GM12878 (cell line): Measurements from ENCODE around the gene SEMA3B. TPM values are rescaled to one million over a fixed set of nuclear protein-coding genes. Genes with fewer than 3 reads are reported as not detected.

Experiments used
- ATAC-seq: fragments of 200-7000 bp; cut with Tn5 transposase; 3 replicates; pipeline ENCODE4 v1.9.1; 2020; ENCODE audit warnings: mild to moderate bottlenecking, moderate library complexity
- BruUV-seq: library from RNA; stranded (reverse); fragments of 400-500 nt; replicated peaks from 2 replicates; lab custom pipeline; 2021; lab: Mats Ljungman, UMichigan
- CTCF ChIA-PET: fragments of 300-600 bp; sonication (Branson Sonifier 250); formaldehyde crosslinking; extraction: SDS; loops from one replicate; lab custom pipeline; 2021; ENCODE audit warnings: inconsistent platforms; lab: Yijun Ruan, JAX
- POLR2A ChIA-PET: fragments of 350-600 bp; formaldehyde crosslinking; extraction: SDS; loops from one replicate; lab custom pipeline; 2021; ENCODE audit warnings: inconsistent platforms; lab: Charles Lee
- RAD21 ChIA-PET: fragments of 300-600 bp; sonication (Branson Sonifier 250); formaldehyde crosslinking; loops from one replicate; lab custom pipeline; 2023; ENCODE audit warnings: antibody characterized with exemption; ENCODE audit not compliant: unreplicated experiment; lab: Charles Lee
- SMC1A ChIA-PET: fragments of 300-600 bp; sonication (Branson Sonifier 250); formaldehyde crosslinking; loops from one replicate; lab custom pipeline; 2023; ENCODE audit not compliant: unreplicated experiment, uncharacterized antibody; lab: Charles Lee
- DNase-seq: peaks from one replicate; pipeline ENCODE4 v3.0.0-alpha.2; 2011; ENCODE audit warnings: low read depth, low spot score
- FAIRE-seq: peaks from 3 replicates; lab custom pipeline; 2011; peaks lifted over from hg19 to GRCh38; lab: Jason Lieb, UNC
- H2AFZ ChIP-seq: 2 replicates; pipeline ENCODE4 v1.6.0; 2011; ENCODE audit warnings: low read depth, low read length, control low read depth; ENCODE audit not compliant: control insufficient read depth
- H3K27ac ChIP-seq: 2 replicates; pipeline ENCODE4 v1.5.1; 2011; ENCODE audit warnings: control low read depth; ENCODE audit not compliant: control insufficient read depth, insufficient read depth
- H3K27me3 ChIP-seq, 2 experiments: replicated peaks in 1 of 2; 2 replicates each; pipeline versions ENCODE4 v1.6.0 to v1.6.1; 2011; ENCODE audit warnings: low read length in 1 of 2; ENCODE audit not compliant: control insufficient read depth in 2 of 2, insufficient read depth in 2 of 2
- H3K36me3 ChIP-seq, 2 experiments: 2 replicates each; pipeline ENCODE4 v1.5.1; 2011; ENCODE audit warnings: low read length in 1 of 2; ENCODE audit not compliant: control insufficient read depth in 2 of 2, insufficient read depth in 2 of 2
- H3K4me1 ChIP-seq: 2 replicates; pipeline ENCODE4 v1.6.1; 2011; ENCODE audit warnings: mild to moderate bottlenecking, low read length, moderate library complexity, mixed read lengths; ENCODE audit not compliant: control insufficient read depth, insufficient read depth
- H3K4me2 ChIP-seq: 2 replicates; pipeline ENCODE4 v1.6.0; 2011; ENCODE audit warnings: control low read depth; ENCODE audit not compliant: control insufficient read depth, insufficient read depth
- H3K4me3 ChIP-seq: fragments of 200-600 bp; sonication (generic); 2 replicates; pipeline ENCODE4 v1.5.1; 2016
- H3K79me2 ChIP-seq: 2 replicates; pipeline ENCODE4 v1.6.0; 2011; ENCODE audit warnings: low read length; ENCODE audit not compliant: control insufficient read depth, insufficient read depth
- H3K9ac ChIP-seq: 2 replicates; pipeline ENCODE4 v1.8.0; 2011; ENCODE audit warnings: low read length, control low read depth, mixed read lengths; ENCODE audit not compliant: control insufficient read depth, insufficient read depth
- H3K9me3 ChIP-seq: replicated peaks from 3 replicates; pipeline ENCODE4 v1.5.1; 2011; ENCODE audit warnings: mild to moderate bottlenecking, low read length; ENCODE audit not compliant: control insufficient read depth, insufficient read depth
- H4K20me1 ChIP-seq: 2 replicates; pipeline ENCODE4 v1.6.0; 2011; ENCODE audit not compliant: control insufficient read depth, insufficient read depth
- FOXM1 ChIP-seq: IDR thresholded peaks from 2 replicates; pipeline ENCODE4 v1.6.1; 2012; ENCODE audit warnings: low read depth, mild to moderate bottlenecking, inconsistent platforms, low read length, moderate library complexity
- JUNB ChIP-seq: IDR thresholded peaks from 2 replicates; pipeline ENCODE4 v1.6.1; 2016; ENCODE audit warnings: antibody characterized with exemption, mild to moderate bottlenecking
- SIX5 ChIP-seq: IDR thresholded peaks from 2 replicates; pipeline ENCODE4 v1.6.1; 2011; ENCODE audit warnings: mild to moderate bottlenecking, low read depth, low read length, moderate library complexity; ENCODE audit not compliant: severe bottlenecking
- STAT3 ChIP-seq: IDR thresholded peaks from 2 replicates; pipeline ENCODE4 v1.6.1; 2011; ENCODE audit warnings: low read depth, low read length, improper control_type of control experiment
- TCF12 ChIP-seq: IDR thresholded peaks from 2 replicates; pipeline ENCODE4 v1.6.1; 2011; ENCODE audit warnings: low read depth, mild to moderate bottlenecking, low read length
- WRNIP1 ChIP-seq: IDR thresholded peaks from 2 replicates; pipeline ENCODE4 v1.6.1; 2011; ENCODE audit warnings: low read depth, low read length, improper control_type of control experiment, borderline replicate concordance
- ZNF384 ChIP-seq: IDR thresholded peaks from 2 replicates; pipeline ENCODE4 v1.6.1; 2012; ENCODE audit warnings: low read depth, mild to moderate bottlenecking, low read length, improper control_type of control experiment, borderline replicate concordance
- WGBS: methylation state at CpG from one replicate; pipeline ENCODE4 v1.1.6; 2016; ENCODE audit warnings: low lambda C conversion rate; ENCODE audit not compliant: insufficient replicate concordance, insufficient coverage; ENCODE audit errors: missing lambda C conversion rate; 5-methylcytosine and 5-hydroxymethylcytosine counted together
- in situ Hi-C: fragments of 300-500 bp; cut with MboI; formaldehyde crosslinking; loops from 9 replicates; pipeline ENCODE4 v1.14.3; 2018; ENCODE audit warnings: mixed read lengths
- intact Hi-C: fragments of 100-400 bp; cut with micrococcal nuclease; formaldehyde crosslinking; loops from one replicate; pipeline ENCODE4 v1.14.2; 2022; ENCODE audit not compliant: unreplicated experiment
- polyA plus RNA-seq, 11 experiments: library from polyadenylated mRNA; depleted of rRNA in 4 of 11; unstranded in 6 of 11; stranded (reverse) in 5 of 11; fragments of >200 nt; fragmentation: Nextera tagmentation in 4 of 11; fragmentation: Illumina TruSeq in 1 of 11; extraction: Ambion mirVana in 4 of 11; extraction: Trizol in 1 of 11; gene quantifications; 1 replicate in 1 of 11; 2 replicates in 10 of 11; pipeline versions ENCODE4 v1.2.1 to v1.2.3, GENCODE V29; 2011 to 2016; ENCODE audit warnings: inconsistent platforms in 2 of 11, missing spikeins in 2 of 11, low read depth in 1 of 11
- total RNA-seq, 4 experiments: library from RNA; depleted of rRNA in 3 of 4; stranded (reverse); fragments of >200 nt in 3 of 4; fragmentation: Illumina TruSeq in 1 of 4; extraction: Trizol in 1 of 4; gene quantifications; 2 replicates each; pipeline versions ENCODE4 v1.2.1 to v1.2.3, GENCODE V29; 2013 to 2021
- TF ChIP-seq, protein P1 (sequence below): fragments of 450-650 bp; formaldehyde crosslinking; IDR thresholded peaks from 2 replicates; pipeline ENCODE4 v1.4.0; 2020; ENCODE audit warnings: mild to moderate bottlenecking, moderate library complexity
- TF ChIP-seq, protein P2 (sequence below): fragments of 450-650 bp; formaldehyde crosslinking; IDR thresholded peaks from 2 replicates; pipeline ENCODE4 v1.4.0; 2022; ENCODE audit warnings: mild to moderate bottlenecking, moderate library complexity

The SEMA3B gene
- total and polyA plus RNA-seq, 10 of the 15 experiments (the other 5 are each of a cell fraction or from before 2014, with no cell fraction given), result 0.06 to 0.59 (median 0.14) TPM; not detected in 2

DNA sequence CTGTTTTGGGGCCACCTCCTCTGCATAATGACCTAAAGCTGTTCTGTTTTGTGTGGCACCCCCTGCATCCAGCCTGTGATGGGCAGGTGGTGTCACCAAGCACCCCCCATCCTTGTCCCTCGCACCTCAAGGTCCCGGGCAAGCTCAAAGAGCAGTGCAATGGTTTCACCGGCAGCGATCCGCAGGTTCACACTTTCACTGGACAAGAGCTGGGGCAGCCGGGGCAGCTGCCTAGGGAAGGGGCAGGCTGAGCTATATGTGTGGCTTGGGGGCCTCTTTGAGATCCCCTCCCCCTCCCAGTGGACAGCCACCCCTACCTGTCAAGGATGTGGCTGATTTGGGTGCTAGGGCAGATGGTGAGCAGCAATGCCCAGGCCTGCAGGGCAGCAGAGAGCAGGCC is 20.2 kb downstream of the SEMA3B start:
- FAIRE-seq, result no peak
- WGBS, result 97% methylated on average over 6 of the region's 6 CpGs
- Histone ChIP-seq H3K9me3 (no peaks in the 10 kb centered on the region), H2AFZ (no peak overlapping the region), H3K27ac (no peak overlapping the region), H3K4me2 (no peak overlapping the region), H3K4me3 (no peak overlapping the region), H3K27me3 (no peaks in the 10 kb centered on the region), H3K79me2 (peaks cover 21% of the 10 kb centered on the region), H3K9ac (no peak overlapping the region), H4K20me1 (no peaks in the 10 kb centered on the region), H3K36me3 (peaks cover 0 to 28% of the 10 kb centered on the region in 2 experiments; a peak in 3 of 4 replicates), H3K4me1 (peaks cover 3% of the 10 kb centered on the region; the same call in 1 of the 2 replicates)
- ChIA-PET RAD21 (no interaction called here), POLR2A (no interaction called here), SMC1A (no interaction called here), CTCF (no interaction called here)
- intact Hi-C loops, result no loop called here
- DNase-seq, result no peak
- TF ChIP-seq WRNIP1, result no peak
- TF ChIP-seq SIX5, result no peak
- TF ChIP-seq STAT3, result no peak
- no peak for TF ChIP-seq ZNF384
- no peak for TF ChIP-seq FOXM1
- in situ Hi-C loops, result no loop called here
- ATAC-seq, result no peak
- BruUV-seq, result no TSS peak

DNA sequence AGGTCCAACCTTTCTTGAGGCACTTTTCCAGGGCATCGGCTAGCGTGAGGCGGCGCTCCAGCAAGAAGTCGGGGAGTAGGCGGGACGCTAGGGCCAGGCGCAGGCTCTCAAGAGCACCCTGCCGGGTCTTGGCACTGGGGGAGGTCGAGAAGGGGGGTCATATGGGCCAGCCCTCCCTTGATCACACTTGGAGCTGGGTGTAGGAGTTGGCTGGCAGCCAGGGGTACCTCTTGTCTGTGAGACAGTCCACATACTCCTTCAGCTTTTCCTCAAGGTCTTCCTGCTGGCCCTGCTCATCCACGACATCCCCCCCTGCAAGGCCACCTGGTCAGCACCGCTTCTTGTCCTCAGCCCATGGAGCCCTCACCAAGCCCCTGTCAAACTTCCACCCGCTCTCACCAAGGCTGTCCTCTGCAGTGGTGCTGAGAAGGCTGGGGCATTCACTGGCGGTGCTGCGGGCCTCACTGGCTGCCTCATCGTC is 21.3 kb downstream of the SEMA3B start:
- CTCF ChIA-PET, result no interaction called here
- H4K20me1 ChIP-seq, result no peaks in the 10 kb centered on the region
- intact Hi-C loops, result no loop called here
- no peaks in the 10 kb centered on the region for H3K9me3 ChIP-seq
- WGBS, result 87% methylated on average over 16 of the region's 16 CpGs
- no peak for TF ChIP-seq TCF12
- TF ChIP-seq, protein P1, sequence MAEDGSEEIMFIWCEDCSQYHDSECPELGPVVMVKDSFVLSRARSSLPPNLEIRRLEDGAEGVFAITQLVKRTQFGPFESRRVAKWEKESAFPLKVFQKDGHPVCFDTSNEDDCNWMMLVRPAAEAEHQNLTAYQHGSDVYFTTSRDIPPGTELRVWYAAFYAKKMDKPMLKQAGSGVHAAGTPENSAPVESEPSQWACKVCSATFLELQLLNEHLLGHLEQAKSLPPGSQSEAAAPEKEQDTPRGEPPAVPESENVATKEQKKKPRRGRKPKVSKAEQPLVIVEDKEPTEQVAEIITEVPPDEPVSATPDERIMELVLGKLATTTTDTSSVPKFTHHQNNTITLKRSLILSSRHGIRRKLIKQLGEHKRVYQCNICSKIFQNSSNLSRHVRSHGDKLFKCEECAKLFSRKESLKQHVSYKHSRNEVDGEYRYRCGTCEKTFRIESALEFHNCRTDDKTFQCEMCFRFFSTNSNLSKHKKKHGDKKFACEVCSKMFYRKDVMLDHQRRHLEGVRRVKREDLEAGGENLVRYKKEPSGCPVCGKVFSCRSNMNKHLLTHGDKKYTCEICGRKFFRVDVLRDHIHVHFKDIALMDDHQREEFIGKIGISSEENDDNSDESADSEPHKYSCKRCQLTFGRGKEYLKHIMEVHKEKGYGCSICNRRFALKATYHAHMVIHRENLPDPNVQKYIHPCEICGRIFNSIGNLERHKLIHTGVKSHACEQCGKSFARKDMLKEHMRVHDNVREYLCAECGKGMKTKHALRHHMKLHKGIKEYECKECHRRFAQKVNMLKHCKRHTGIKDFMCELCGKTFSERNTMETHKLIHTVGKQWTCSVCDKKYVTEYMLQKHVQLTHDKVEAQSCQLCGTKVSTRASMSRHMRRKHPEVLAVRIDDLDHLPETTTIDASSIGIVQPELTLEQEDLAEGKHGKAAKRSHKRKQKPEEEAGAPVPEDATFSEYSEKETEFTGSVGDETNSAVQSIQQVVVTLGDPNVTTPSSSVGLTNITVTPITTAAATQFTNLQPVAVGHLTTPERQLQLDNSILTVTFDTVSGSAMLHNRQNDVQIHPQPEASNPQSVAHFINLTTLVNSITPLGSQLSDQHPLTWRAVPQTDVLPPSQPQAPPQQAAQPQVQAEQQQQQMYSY (CRISPR knock-in tag), result no peak
- TF ChIP-seq, protein P2, sequence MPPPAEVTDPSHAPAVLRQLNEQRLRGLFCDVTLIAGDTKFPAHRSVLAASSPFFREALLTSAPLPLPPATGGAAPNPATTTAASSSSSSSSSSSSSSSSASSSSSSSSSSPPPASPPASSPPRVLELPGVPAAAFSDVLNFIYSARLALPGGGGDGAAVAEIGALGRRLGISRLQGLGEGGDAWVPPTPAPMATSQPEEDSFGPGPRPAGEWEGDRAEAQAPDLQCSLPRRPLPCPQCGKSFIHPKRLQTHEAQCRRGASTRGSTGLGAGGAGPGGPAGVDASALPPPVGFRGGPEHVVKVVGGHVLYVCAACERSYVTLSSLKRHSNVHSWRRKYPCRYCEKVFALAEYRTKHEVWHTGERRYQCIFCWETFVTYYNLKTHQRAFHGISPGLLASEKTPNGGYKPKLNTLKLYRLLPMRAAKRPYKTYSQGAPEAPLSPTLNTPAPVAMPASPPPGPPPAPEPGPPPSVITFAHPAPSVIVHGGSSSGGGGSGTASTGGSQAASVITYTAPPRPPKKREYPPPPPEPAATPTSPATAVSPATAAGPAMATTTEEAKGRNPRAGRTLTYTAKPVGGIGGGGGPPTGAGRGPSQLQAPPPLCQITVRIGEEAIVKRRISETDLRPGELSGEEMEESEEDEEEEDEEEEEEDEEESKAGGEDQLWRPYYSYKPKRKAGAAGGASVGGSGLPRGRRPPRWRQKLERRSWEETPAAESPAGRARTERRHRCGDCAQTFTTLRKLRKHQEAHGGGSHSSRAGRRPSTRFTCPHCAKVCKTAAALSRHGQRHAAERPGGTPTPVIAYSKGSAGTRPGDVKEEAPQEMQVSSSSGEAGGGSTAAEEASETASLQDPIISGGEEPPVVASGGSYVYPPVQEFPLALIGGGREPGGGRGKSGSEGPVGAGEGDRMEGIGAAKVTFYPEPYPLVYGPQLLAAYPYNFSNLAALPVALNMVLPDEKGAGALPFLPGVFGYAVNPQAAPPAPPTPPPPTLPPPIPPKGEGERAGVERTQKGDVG (CRISPR knock-in tag), result no peak
- TF ChIP-seq JUNB, result no peak
- TF ChIP-seq, all 136 proteins: peak for 0
- peaks cover 0 to 28% of the 10 kb centered on the region in 2 experiments; a peak in 3 of 4 replicates for H3K36me3 ChIP-seq
- BruUV-seq, result no TSS peak
- ChIA-PET SMC1A (interaction anchor here (0.7 kb wide), 1 partner anchor 259 kb away, joined by 3 read pairs; no protein-coding TSS in a partner anchor), POLR2A (interaction anchor here (0.5 to 0.6 kb wide), 2 partner anchors 9 to 1739 kb away, joined by 3 to 5 read pairs; no protein-coding TSS in a partner anchor), RAD21 (no interaction called here)
- no peak overlapping the region for H3K27ac ChIP-seq
- H3K4me2 ChIP-seq, result peak overlapping the region; percentile 53; the same call in 1 of the 2 replicates
- peaks cover 21% of the 10 kb centered on the region for H3K79me2 ChIP-seq
- no peak overlapping the region for H2AFZ ChIP-seq
- H3K9ac ChIP-seq, result no peak overlapping the region
- DNase-seq (no peak), FAIRE-seq (no peak), ATAC-seq (no peak)
- in situ Hi-C loops, result no loop called here
- H3K4me1 ChIP-seq, result peaks cover 3% of the 10 kb centered on the region; the same call in 1 of the 2 replicates
- peak overlapping the region; percentile 97; the same call in 1 of the 2 replicates for H3K4me3 ChIP-seq
- H3K27me3 ChIP-seq, result no peaks in the 10 kb centered on the region
